ENCODE data around the gene WNT7B. TPM values are rescaled to one million over a fixed set of nuclear protein-coding genes. Genes with fewer than 3 reads are reported as not detected.
A peak's percentile ranks its signal among the peaks of the same experiment; 100 is the strongest.

Gene WNT7B
- total RNA-seq, 1 donor from 2014 or later, result 14.2 TPM

- Mint-ChIP-seq H3K27me3 (ENCODE audit: low read depth) (peaks cover 2% of the 10 kb centered on the region), H3K4me1 (peaks cover 4% of the 10 kb centered on the region), H3K36me3 (ENCODE audit: low read depth) (no peaks in the 10 kb centered on the region), H3K9me3 (no peaks in the 10 kb centered on the region), H3K27ac (ENCODE audit: unreplicated experiment) (no peak overlapping the region), H3K4me3 (no peak overlapping the region)
- TF ChIP-seq CTCF (conservative IDR thresholded peaks at IDR 0.05), result no peak
- no peak for DNase-seq (ENCODE audit: low read depth, low spot score)
Measured at GRCh38 chr22:45998638-45999378, 21.8 kb upstream of the WNT7B start.

- peaks cover 2% of the 10 kb centered on the region for H3K9me3 Mint-ChIP-seq
- H3K27me3 Mint-ChIP-seq (ENCODE audit: low read depth), result peaks cover 2% of the 10 kb centered on the region
- H3K4me1 Mint-ChIP-seq, result peaks cover 4% of the 10 kb centered on the region
- no peak overlapping the region for H3K27ac Mint-ChIP-seq (ENCODE audit: unreplicated experiment)
- no peak for TF ChIP-seq CTCF (conservative IDR thresholded peaks at IDR 0.05)
- no peak for DNase-seq (ENCODE audit: low read depth, low spot score)
- no peaks in the 10 kb centered on the region for H3K36me3 Mint-ChIP-seq (ENCODE audit: low read depth)
- no peak overlapping the region for H3K4me3 Mint-ChIP-seq
Measured at GRCh38 chr22:45997777-45998637, 21.0 kb upstream of the WNT7B start.

GRCh38 chr22:45997077-45997776 is 20.3 kb upstream of the WNT7B start:
- peaks cover 2% of the 10 kb centered on the region for H3K27me3 Mint-ChIP-seq (ENCODE audit: low read depth)
- H3K4me1 Mint-ChIP-seq, result peaks cover 4% of the 10 kb centered on the region
- DNase-seq (ENCODE audit: low read depth, low spot score), result no peak
- no peak overlapping the region for H3K4me3 Mint-ChIP-seq
- H3K36me3 Mint-ChIP-seq (ENCODE audit: low read depth), result no peaks in the 10 kb centered on the region
- H3K27ac Mint-ChIP-seq (ENCODE audit: unreplicated experiment), result peak overlapping the region; percentile 57
- no peak for TF ChIP-seq CTCF (conservative IDR thresholded peaks at IDR 0.05)
- H3K9me3 Mint-ChIP-seq, result peaks cover 3% of the 10 kb centered on the region

- no peak for DNase-seq (ENCODE audit: low read depth, low spot score)
- Mint-ChIP-seq H3K4me1 (peaks cover 4% of the 10 kb centered on the region), H3K9me3 (peaks cover 3% of the 10 kb centered on the region), H3K36me3 (ENCODE audit: low read depth) (no peaks in the 10 kb centered on the region), H3K4me3 (no peak overlapping the region), H3K27me3 (ENCODE audit: low read depth) (peaks cover 2% of the 10 kb centered on the region), H3K27ac (ENCODE audit: unreplicated experiment) (no peak overlapping the region)
- TF ChIP-seq CTCF (conservative IDR thresholded peaks at IDR 0.05), result no peak
Measured at GRCh38 chr22:45996241-45997076, 19.5 kb upstream of the WNT7B start.

Data from neural crest cell (in vitro differentiated cells).